Adrenal gland (tissue), 12 donors: ENCODE results near the gene SH3YL1. TPM values are rescaled to one million over a fixed set of nuclear protein-coding genes. Genes with fewer than 3 reads are reported as not detected.

Source experiments
- DNase-seq, 7 donors: peaks; one replicate each; pipeline ENCODE4 v3.0.0-alpha.2; 2019 to 2020
- H3K27ac ChIP-seq, 5 donors: fragments of 200-600 bp; sonication (generic) in 4 of 5; 1 replicate in 3 of 5; 2 replicates in 2 of 5; pipeline versions ENCODE4 v1.5.1 to v1.8.0; 2016 to 2020; ENCODE audit warnings: mild to moderate bottlenecking in 1 of 5
- H3K27me3 ChIP-seq: fragments of 200-600 bp; 2 replicates; pipeline ENCODE4 v1.8.0; 2021
- H3K36me3 ChIP-seq, 2 donors: fragments of 200-600 bp; replicated peaks in 1 of 2; 1 replicate in 1 of 2; 2 replicates in 1 of 2; pipeline versions ENCODE4 v1.5.1 to v1.8.0; 2018 to 2022
- H3K4me1 ChIP-seq, 2 donors: fragments of 200-600 bp; replicated peaks in 1 of 2; 1 replicate in 1 of 2; 2 replicates in 1 of 2; pipeline versions ENCODE4 v1.5.1 to v1.8.0; 2018 to 2021
- H3K4me3 ChIP-seq, 4 donors: fragments of 200-600 bp; sonication (generic) in 3 of 4; one replicate each; pipeline ENCODE4 v1.5.1; 2016 to 2018
- H3K9me3 ChIP-seq, 3 donors: fragments of 200-600 bp; sonication (generic) in 1 of 3; replicated peaks in 1 of 3; 1 replicate in 2 of 3; 2 replicates in 1 of 3; pipeline versions ENCODE4 v1.5.1 to v1.8.0; 2016 to 2021
- POLR2A ChIP-seq, 2 donors: fragments of 450-650 bp; IDR thresholded peaks; one replicate each; pipeline ENCODE4 v1.6.1; 2017; ENCODE audit warnings: antibody characterized with exemption in 2 of 2, mild to moderate bottlenecking in 2 of 2, moderate library complexity in 1 of 2
- WGBS, 4 donors: extraction: QIAGEN DNeasy Blood & Tissue Kit in 2 of 4; methylation state at CpG; one replicate each; pipeline versions ENCODE4 v1.1.5 to v1.1.7; 2013 to 2017; 5-methylcytosine and 5-hydroxymethylcytosine counted together
- intact Hi-C, 2 donors: fragments of 100-400 bp; cut with DNase I; formaldehyde crosslinking; loops; one replicate each; pipeline versions ENCODE4 v1.14.1 to v1.15.0; 2022 to 2023
- polyA plus RNA-seq, 3 donors: library from polyadenylated mRNA; stranded (reverse); fragments of 200-250 nt in 2 of 3; fragments of 350-450 nt in 1 of 3; fragmentation: Illumina TruSeq in 1 of 3; extraction: RNeasy Lipid Tissue Mini Kit (QIAGEN cat#74804) in 1 of 3; gene quantifications; one replicate each; pipeline ENCODE4 v1.2.3, GENCODE V29; 2013 to 2014
- total RNA-seq, 9 donors: library from RNA; depleted of rRNA in 4 of 9; stranded (reverse); fragments of >200 nt in 4 of 9; fragments of 120-200 nt in 1 of 9; fragmentation: NEBNext Ultra II Directional in 1 of 9; extraction: Animal tissue kit (Norgen Biotek cat#: 25700) in 1 of 9; gene quantifications; one replicate each; pipeline versions ENCODE4 v1.1.0 to v1.2.4, GENCODE V29; 2013 to 2023
- TF ChIP-seq, protein P1 (sequence below), 6 experiments: fragments of 450-650 bp in 4 of 6; fragments of 200-600 bp in 2 of 6; sonication (generic) in 1 of 6; IDR thresholded peaks; 1 replicate in 5 of 6; 2 replicates in 1 of 6; pipeline versions ENCODE4 v1.5.1 to v1.8.0; 2016 to 2021; ENCODE audit warnings: antibody characterized with exemption in 6 of 6, mild to moderate bottlenecking in 2 of 6, moderate library complexity in 1 of 6
- donor health status: healthy with polysubstance abuse.
- donor health status: Bipolar disorder and iron deficiency.
- donor health status: DM: yes; HTN: yes; CAD: no.
- donor health status: DM: no; HTN: no; CAD: no.
- donor health status: DM: no; HTN: no; CAD: no.
- donor health status: DM: yes; HTN: yes; CAD: no.

SH3YL1 gene
- total and polyA plus RNA-seq, 12 donors, result 43.6 to 108 (median 92.6) TPM

DNA sequence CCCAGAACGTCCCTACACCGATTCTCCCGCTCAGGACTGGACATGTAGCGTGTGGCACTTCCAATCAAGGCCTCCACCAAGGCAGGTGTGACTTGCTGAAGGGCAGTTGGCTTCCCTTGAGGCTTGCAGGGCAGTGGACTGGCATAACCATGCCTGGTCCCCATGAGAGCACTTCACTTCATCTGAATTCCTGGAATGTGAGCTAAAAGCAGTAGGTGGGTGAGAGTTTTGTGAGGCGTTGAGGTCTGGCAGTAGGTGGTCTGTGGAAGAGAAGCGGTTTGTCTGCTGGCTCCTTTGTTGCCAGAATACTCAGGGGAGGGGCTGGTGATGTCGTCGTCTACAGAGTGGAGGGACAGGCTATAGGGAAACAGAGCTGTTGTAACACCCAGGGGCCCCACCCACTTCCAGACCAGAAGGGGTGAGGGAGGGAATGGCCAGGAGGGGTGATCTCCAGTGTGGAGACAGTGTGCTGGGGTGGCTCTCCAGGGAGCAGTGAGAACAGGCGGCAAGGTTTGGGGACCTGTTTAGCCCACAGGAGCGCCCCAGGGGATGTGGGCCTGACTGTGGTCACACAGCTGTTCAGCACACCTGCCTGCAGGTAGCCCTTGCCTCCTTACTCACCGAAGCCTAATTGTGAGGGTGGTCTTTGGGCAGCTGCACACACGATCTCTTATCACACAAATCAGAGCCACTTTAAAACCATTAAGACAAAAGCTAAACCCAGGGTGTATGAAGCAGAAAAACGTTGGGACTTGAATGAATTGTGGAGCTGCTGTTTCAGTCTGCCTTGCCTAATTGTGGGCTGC lies 45.5 kb upstream of the SH3YL1 start:
- no peaks in the 10 kb centered on the region for H3K9me3 ChIP-seq
- intact Hi-C loops, result no loop called here
- WGBS, 4 donors, result 69 to 72% (median 70%) methylated on average over 10 to 13 of the region's 13 CpGs
- TF ChIP-seq POLR2A (IDR thresholded peaks at IDR 0.05), result no peak
- no peaks in the 10 kb centered on the region for H3K4me1 ChIP-seq
- no peaks in the 10 kb centered on the region for H3K27me3 ChIP-seq
- no peak overlapping the region for H3K27ac ChIP-seq
- DNase-seq, result peak in 1 of 7 donors; percentile 27
- no peak overlapping the region for H3K4me3 ChIP-seq
- H3K36me3 ChIP-seq, result no peaks in the 10 kb centered on the region

DNA sequence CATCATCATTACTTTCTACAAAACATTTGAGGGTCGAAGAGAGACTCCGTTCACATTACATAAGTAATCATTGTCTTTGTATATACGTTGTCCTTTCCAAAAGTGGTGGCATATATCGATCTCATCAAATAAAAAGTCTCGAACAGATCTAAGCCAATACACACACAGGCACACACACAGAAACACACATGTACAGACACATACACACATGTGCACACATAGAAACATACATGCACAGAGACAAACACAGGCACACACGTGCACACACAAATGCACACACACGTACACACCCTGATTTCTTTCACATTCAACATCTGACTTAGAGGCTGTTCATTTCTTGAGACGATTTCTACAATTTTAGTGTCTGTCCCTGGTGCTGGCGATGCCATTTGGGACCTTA lies 41.5 kb upstream of the SH3YL1 start:
- no peaks in the 10 kb centered on the region for H3K27me3 ChIP-seq
- no peak overlapping the region for H3K4me3 ChIP-seq
- no peaks in the 10 kb centered on the region for H3K9me3 ChIP-seq
- intact Hi-C loops, result no loop called here
- WGBS, 4 donors, result 84 to 92% (median 90%) methylated on average over 9 of the region's 9 CpGs
- no peaks in the 10 kb centered on the region for H3K4me1 ChIP-seq
- H3K36me3 ChIP-seq, result no peaks in the 10 kb centered on the region
- no peak overlapping the region for H3K27ac ChIP-seq
- TF ChIP-seq POLR2A (IDR thresholded peaks at IDR 0.05), result no peak
- TF ChIP-seq, protein P1, sequence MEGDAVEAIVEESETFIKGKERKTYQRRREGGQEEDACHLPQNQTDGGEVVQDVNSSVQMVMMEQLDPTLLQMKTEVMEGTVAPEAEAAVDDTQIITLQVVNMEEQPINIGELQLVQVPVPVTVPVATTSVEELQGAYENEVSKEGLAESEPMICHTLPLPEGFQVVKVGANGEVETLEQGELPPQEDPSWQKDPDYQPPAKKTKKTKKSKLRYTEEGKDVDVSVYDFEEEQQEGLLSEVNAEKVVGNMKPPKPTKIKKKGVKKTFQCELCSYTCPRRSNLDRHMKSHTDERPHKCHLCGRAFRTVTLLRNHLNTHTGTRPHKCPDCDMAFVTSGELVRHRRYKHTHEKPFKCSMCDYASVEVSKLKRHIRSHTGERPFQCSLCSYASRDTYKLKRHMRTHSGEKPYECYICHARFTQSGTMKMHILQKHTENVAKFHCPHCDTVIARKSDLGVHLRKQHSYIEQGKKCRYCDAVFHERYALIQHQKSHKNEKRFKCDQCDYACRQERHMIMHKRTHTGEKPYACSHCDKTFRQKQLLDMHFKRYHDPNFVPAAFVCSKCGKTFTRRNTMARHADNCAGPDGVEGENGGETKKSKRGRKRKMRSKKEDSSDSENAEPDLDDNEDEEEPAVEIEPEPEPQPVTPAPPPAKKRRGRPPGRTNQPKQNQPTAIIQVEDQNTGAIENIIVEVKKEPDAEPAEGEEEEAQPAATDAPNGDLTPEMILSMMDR (IDR thresholded peaks at IDR 0.05), result no peak
- peak in 1 of 7 donors; percentile 30 for DNase-seq

DNA sequence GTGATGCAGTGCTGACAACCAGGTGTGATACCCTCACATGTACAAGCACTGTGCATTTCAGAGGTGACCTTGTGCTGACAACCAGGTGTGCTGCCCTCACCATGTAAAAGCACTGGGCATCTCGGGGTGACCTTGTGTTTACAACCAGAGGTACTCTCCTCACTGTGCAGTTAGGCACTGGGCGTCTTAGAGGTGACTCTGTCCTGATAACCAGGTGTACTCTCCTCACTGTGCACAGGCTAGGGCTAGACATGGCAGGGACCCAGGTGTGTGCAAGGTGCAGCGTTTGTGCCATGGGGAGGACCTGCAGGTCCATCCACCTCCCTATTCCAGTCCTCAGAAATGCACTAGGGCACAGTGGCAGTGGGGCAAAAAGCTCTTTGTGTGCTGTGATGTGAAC lies 32.5 kb upstream of the SH3YL1 start:
- Histone ChIP-seq H3K9me3 (no peaks in the 10 kb centered on the region), H3K4me1 (no peaks in the 10 kb centered on the region), H3K27me3 (no peaks in the 10 kb centered on the region), H3K4me3 (no peak overlapping the region), H3K36me3 (no peaks in the 10 kb centered on the region), H3K27ac (no peak overlapping the region)
- intact Hi-C loops, result loop anchor here in 1 of 2 donors (10.0 kb wide), 2 partner anchors 52 to 348 kb away; no protein-coding TSS in a partner anchor
- 50 to 100% (median 66%) methylated on average over 1 to 3 of the region's 3 CpGs for WGBS, 4 donors
- peak in 1 of 7 donors; percentile 30 for DNase-seq
- TF ChIP-seq POLR2A (IDR thresholded peaks at IDR 0.05), result no peak
- TF ChIP-seq, protein P1 (IDR thresholded peaks at IDR 0.05), result no peak

DNA sequence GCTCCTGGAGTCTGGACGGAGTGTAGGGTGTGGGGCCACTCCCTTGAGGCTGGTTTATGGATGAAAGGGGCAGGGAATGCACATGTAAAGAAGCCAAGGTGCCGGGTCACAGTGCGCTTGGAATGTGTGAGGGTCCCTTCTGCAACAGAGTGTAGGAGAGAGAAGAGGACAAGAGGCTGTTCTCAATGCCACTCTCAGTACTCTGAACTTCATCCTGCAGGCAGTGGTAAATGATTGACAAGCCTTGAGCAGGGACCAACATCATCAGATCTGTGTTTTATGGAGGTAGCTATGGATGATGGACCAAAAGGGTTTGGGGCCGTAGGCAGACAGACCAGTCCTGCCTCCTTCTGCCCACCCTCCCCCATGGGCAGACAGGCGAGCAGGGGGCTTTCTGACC lies 31.3 kb upstream of the SH3YL1 start:
- Histone ChIP-seq H3K9me3 (no peaks in the 10 kb centered on the region), H3K27ac (no peak overlapping the region), H3K36me3 (no peaks in the 10 kb centered on the region), H3K27me3 (no peaks in the 10 kb centered on the region), H3K4me3 (no peak overlapping the region), H3K4me1 (no peaks in the 10 kb centered on the region)
- WGBS, 4 donors, result 82 to 88% (median 84%) methylated on average over 5 of the region's 5 CpGs
- intact Hi-C loops, result loop anchor here in 1 of 2 donors (10.0 kb wide), 2 partner anchors 50 to 350 kb away; no protein-coding TSS in a partner anchor
- DNase-seq, result no peak
- TF ChIP-seq, protein P1 (IDR thresholded peaks at IDR 0.05), result no peak
- no peak for TF ChIP-seq POLR2A (IDR thresholded peaks at IDR 0.05)
